Osteocyte (in vitro differentiated cells): ENCODE data around the gene TSPO2. TPM values are rescaled to one million over a fixed set of nuclear protein-coding genes. Genes with fewer than 3 reads are reported as not detected.

Source experiments
- DNase-seq: peaks from one replicate; pipeline ENCODE4 v3.0.0; 2021; ENCODE audit warnings: mixed read lengths; ENCODE audit not compliant: unreplicated experiment; ENCODE audit errors: extremely low spot score
- H3K27ac Mint-ChIP-seq: one replicate; pipeline ENCODE4 v1.8.0; 2021; ENCODE audit warnings: mild to moderate bottlenecking, mixed read lengths; ENCODE audit not compliant: unreplicated experiment
- H3K27me3 Mint-ChIP-seq: one replicate; pipeline ENCODE4 v1.8.0; 2021; ENCODE audit warnings: mixed read lengths; ENCODE audit not compliant: unreplicated experiment
- H3K36me3 Mint-ChIP-seq: one replicate; pipeline ENCODE4 v1.8.0; 2021; ENCODE audit warnings: mixed read lengths; ENCODE audit not compliant: unreplicated experiment
- H3K4me1 Mint-ChIP-seq: one replicate; pipeline ENCODE4 v1.8.0; 2021; ENCODE audit warnings: mixed read lengths; ENCODE audit not compliant: unreplicated experiment
- H3K4me3 Mint-ChIP-seq: one replicate; pipeline ENCODE4 v1.8.0; 2021; ENCODE audit warnings: mild to moderate bottlenecking, moderate library complexity, mixed read lengths; ENCODE audit not compliant: unreplicated experiment
- H3K9me3 Mint-ChIP-seq: one replicate; pipeline ENCODE4 v1.8.0; 2021; ENCODE audit warnings: mixed read lengths; ENCODE audit not compliant: unreplicated experiment
- CTCF ChIP-seq: fragments of 200-600 bp; sonication (generic); IDR thresholded peaks from 2 replicates; pipeline ENCODE4 v1.5.0; 2021; ENCODE audit warnings: antibody characterized with exemption, mild to moderate bottlenecking, moderate library complexity
- total RNA-seq: library from RNA; stranded (reverse); gene quantifications from 2 replicates; pipeline ENCODE4 v1.2.1, GENCODE V29; 2021

Gene TSPO2
- total RNA-seq, 1 donor from 2014 or later: not detected

DNA sequence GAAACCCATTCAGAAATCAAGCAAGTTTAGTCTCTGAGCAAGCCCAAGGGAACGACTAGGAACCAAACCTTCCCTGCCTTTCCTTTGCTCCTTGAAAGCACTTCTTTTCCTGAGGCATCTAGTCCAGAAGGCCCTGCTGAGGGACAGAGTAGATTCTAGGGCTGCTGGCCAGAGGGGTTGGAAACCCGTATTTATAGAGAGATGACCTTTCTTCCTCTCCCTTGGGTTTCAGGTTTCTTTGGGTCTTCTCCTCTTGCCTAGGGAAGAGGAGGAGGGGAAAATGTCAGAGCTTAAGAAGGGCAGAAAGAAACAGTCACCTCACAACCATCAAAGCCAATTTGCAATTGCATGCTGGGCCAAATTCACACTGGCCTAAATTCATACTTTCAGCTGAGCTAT lies 16.5 kb downstream of the TSPO2 start:
- Mint-ChIP-seq H3K27me3 (no peaks in the 10 kb centered on the region), H3K4me3 (no peak overlapping the region), H3K4me1 (peaks cover 10% of the 10 kb centered on the region), H3K9me3 (no peaks in the 10 kb centered on the region), H3K36me3 (peaks cover 10% of the 10 kb centered on the region), H3K27ac (no peak overlapping the region)
- no peak for DNase-seq
- no peak for TF ChIP-seq CTCF

DNA sequence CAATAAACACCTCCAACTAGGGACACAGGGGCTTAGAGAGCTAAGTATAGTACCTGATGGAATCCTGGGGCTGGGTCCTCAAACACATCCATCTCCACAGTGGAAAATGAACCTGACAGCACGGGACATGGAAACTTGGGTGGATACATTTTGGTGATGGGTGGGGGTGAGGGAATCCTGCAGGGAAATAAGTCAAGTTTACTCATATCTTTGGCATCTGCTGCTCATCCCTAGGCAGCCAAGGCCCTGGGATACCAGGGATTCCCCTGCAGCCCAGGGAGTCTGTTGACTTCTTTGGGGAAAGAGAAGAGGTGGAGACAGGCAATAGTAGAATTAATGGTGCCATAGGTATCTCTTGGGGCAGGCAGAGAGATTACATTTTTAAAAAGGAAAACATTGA lies 17.3 kb downstream of the TSPO2 start:
- Mint-ChIP-seq H3K36me3 (peaks cover 10% of the 10 kb centered on the region), H3K27ac (no peak overlapping the region), H3K27me3 (no peaks in the 10 kb centered on the region), H3K9me3 (no peaks in the 10 kb centered on the region), H3K4me1 (peaks cover 10% of the 10 kb centered on the region), H3K4me3 (no peak overlapping the region)
- DNase-seq: no peak
- TF ChIP-seq CTCF: no peak

DNA sequence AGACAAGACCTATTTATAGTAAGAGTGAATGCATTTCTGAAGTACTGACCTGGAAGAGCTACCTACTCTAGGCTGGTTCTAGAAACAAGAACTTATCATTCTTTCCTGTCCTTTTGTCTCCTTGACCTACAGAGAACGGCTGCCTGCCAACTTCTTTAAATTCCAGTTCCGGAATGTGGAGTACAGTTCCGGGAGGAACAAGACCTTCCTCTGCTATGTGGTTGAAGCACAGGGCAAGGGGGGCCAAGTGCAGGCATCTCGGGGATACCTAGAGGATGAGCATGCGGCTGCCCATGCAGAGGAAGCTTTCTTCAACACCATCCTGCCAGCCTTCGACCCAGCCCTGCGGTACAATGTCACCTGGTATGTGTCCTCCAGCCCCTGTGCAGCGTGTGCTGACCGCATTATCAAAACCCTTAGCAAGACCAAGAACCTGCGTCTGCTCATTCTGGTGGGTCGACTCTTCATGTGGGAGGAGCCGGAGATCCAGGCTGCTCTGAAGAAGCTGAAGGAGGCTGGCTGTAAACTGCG lies 19.0 kb downstream of the TSPO2 start:
- Mint-ChIP-seq H3K4me3 (no peak overlapping the region), H3K9me3 (no peaks in the 10 kb centered on the region), H3K4me1 (peaks cover 10% of the 10 kb centered on the region), H3K36me3 (peaks cover 12% of the 10 kb centered on the region), H3K27me3 (no peaks in the 10 kb centered on the region), H3K27ac (no peak overlapping the region)
- TF ChIP-seq CTCF: no peak
- DNase-seq: no peak

DNA sequence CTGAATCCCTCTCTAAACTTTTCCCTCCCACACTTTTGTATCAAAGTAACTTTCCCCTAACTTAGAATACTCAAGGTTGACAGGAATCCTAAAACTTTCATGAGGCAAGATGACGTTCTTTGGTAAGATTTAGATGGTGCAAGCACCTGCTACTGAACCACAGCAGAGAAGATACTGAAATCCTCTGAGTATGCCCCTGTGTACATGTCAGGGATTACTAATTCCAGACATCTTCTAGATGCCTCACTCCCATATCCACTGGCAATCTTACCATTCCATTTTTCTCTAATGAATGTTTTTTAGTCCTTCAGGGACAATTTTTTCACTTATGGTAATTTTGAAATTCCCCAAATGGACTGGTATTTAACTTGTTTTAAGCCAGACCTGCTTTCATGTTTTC lies 19.8 kb downstream of the TSPO2 start:
- TF ChIP-seq CTCF: no peak
- Mint-ChIP-seq H3K27me3 (no peaks in the 10 kb centered on the region), H3K36me3 (peaks cover 17% of the 10 kb centered on the region), H3K4me1 (peaks cover 16% of the 10 kb centered on the region), H3K4me3 (no peak overlapping the region), H3K27ac (no peak overlapping the region), H3K9me3 (no peaks in the 10 kb centered on the region)
- no peak for DNase-seq

DNA sequence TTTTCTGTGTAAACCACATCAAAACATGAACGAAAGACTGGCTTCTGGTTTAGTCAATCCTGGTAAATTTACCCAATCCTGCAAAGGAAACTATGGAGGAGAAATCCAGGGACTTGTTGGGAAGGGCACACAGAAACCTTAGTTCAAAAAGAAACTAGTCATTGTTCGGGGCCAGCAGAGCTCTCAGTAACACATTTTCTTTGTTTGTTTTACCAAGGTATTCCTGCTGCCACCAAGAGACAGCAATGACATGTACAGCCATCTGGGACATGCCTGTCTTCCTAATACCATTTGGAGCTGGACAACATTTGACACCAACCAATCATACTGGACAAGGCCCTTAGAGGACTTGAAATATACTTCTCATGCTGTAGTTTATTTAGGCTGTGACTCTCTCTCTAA lies 21.6 kb downstream of the TSPO2 start:
- Mint-ChIP-seq H3K4me3 (no peak overlapping the region), H3K9me3 (no peaks in the 10 kb centered on the region), H3K27ac (no peak overlapping the region)

More for the DNA sequence above, 21.6 kb downstream of the TSPO2 start:
- TF ChIP-seq CTCF: no peak
- Mint-ChIP-seq H3K27me3 (no peaks in the 10 kb centered on the region), H3K4me1 (peaks cover 16% of the 10 kb centered on the region), H3K36me3 (peaks cover 17% of the 10 kb centered on the region)
- no peak for DNase-seq
